IMR-90 (cell line): Measurements from ENCODE around the gene TINAGL1. TPM values are rescaled to one million over a fixed set of nuclear protein-coding genes. Genes with fewer than 3 reads are reported as not detected.

Experiments
- ATAC-seq: fragments of 200-7000 bp; cut with Tn5 transposase; 2 replicates; pipeline ENCODE4 v1.9.1; 2020; ENCODE audit warnings: low read depth, mild to moderate bottlenecking, moderate library complexity
- BruUV-seq: library from RNA; stranded (reverse); fragments of 400-500 nt; replicated peaks from 2 replicates; lab custom pipeline; 2021; lab: Mats Ljungman, UMichigan
- CTCF ChIA-PET: fragments of 300-600 bp; formaldehyde crosslinking; extraction: SDS; loops from one replicate; lab custom pipeline; 2021; ENCODE audit warnings: antibody characterized with exemption; lab: Yijun Ruan, JAX
- POLR2A ChIA-PET: fragments of 300-600 bp; sonication (Branson Sonifier 250); formaldehyde crosslinking; loops from one replicate; lab custom pipeline; 2022; ENCODE audit warnings: antibody characterized with exemption; ENCODE audit not compliant: unreplicated experiment; lab: Charles Lee
- DNase-seq: peaks from one replicate; pipeline ENCODE4 v3.0.0; 2013
- H2AFZ ChIP-seq: replicated peaks from 2 replicates; pipeline ENCODE3; 2013; ENCODE audit warnings: low read length, mild to moderate bottlenecking; ENCODE audit not compliant: poor library complexity
- H2AK5ac ChIP-seq: 2 replicates; pipeline ENCODE4 v1.6.1; 2013; ENCODE audit warnings: low read depth, low read length, inconsistent platforms
- H2AK9ac ChIP-seq: replicated peaks from 2 replicates; pipeline ENCODE3; 2013; ENCODE audit warnings: mild to moderate bottlenecking, low read depth, low read length, moderate library complexity; ENCODE audit not compliant: poor library complexity
- H2BK120ac ChIP-seq: 2 replicates; pipeline ENCODE4 v1.6.1; 2013; ENCODE audit warnings: low read depth, low read length, inconsistent platforms
- H2BK15ac ChIP-seq: 3 replicates; pipeline ENCODE4 v1.6.1; 2013; ENCODE audit warnings: low read depth, low read length, inconsistent platforms
- H2BK20ac ChIP-seq: 2 replicates; pipeline ENCODE4 v1.6.1; 2013; ENCODE audit warnings: low read depth, mild to moderate bottlenecking, inconsistent platforms, low read length, moderate library complexity
- H2BK5ac ChIP-seq: 2 replicates; pipeline ENCODE4 v1.6.1; 2013; ENCODE audit warnings: mild to moderate bottlenecking, low read depth, low read length, inconsistent platforms; ENCODE audit not compliant: poor library complexity, severe bottlenecking
- H3K14ac ChIP-seq: replicated peaks from 2 replicates; pipeline ENCODE4 v1.6.1; 2013; ENCODE audit warnings: low read depth, low read length, inconsistent platforms
- H3K18ac ChIP-seq: 2 replicates; pipeline ENCODE4 v1.6.1; 2013; ENCODE audit warnings: low read depth, low read length, control low read depth
- H3K23ac ChIP-seq: 2 replicates; pipeline ENCODE4 v1.6.1; 2013; ENCODE audit warnings: low read depth, low read length, inconsistent platforms
- H3K27ac ChIP-seq: 2 replicates; pipeline ENCODE4 v1.5.1; 2013; ENCODE audit warnings: mild to moderate bottlenecking, control low read depth, low read length; ENCODE audit not compliant: insufficient read depth
- H3K27me3 ChIP-seq: 2 replicates; pipeline ENCODE4 v1.6.1; 2013; ENCODE audit warnings: low read length; ENCODE audit not compliant: control insufficient read depth, insufficient read depth
- H3K36me3 ChIP-seq: 2 replicates; pipeline ENCODE4 v1.6.1; 2013; ENCODE audit warnings: low read length, mixed read lengths; ENCODE audit not compliant: control insufficient read depth, insufficient read depth
- H3K4ac ChIP-seq: 2 replicates; pipeline ENCODE4 v1.6.1; 2013; ENCODE audit warnings: low read depth, low read length, inconsistent platforms
- H3K4me1 ChIP-seq: 2 replicates; pipeline ENCODE4 v1.6.1; 2013; ENCODE audit warnings: low read length, mixed read lengths; ENCODE audit not compliant: control insufficient read depth, insufficient read depth
- H3K4me2 ChIP-seq: 2 replicates; pipeline ENCODE4 v1.6.1; 2013; ENCODE audit warnings: low read depth, mild to moderate bottlenecking, control low read depth, low read length, moderate library complexity
- H3K4me3 ChIP-seq: 2 replicates; pipeline ENCODE4 v1.5.1; 2013; ENCODE audit warnings: low read depth, mild to moderate bottlenecking, control low read depth, low read length, moderate library complexity; ENCODE audit not compliant: insufficient read depth
- H3K56ac ChIP-seq: 2 replicates; pipeline ENCODE4 v1.6.1; 2013; ENCODE audit warnings: low read length, inconsistent platforms; ENCODE audit not compliant: insufficient read depth; ENCODE audit errors: extremely low read depth
- H3K79me1 ChIP-seq, 2 experiments: 2 replicates each; pipeline ENCODE4 v1.6.1; 2013; ENCODE audit warnings: low read length in 2 of 2, inconsistent platforms in 1 of 2, low read depth in 1 of 2
- H3K9ac ChIP-seq: 2 replicates; pipeline ENCODE4 v1.6.1; 2013; ENCODE audit warnings: low read depth, low read length, control low read depth
- H3K9me1 ChIP-seq: 2 replicates; pipeline ENCODE4 v1.6.1; 2013; ENCODE audit warnings: low read length, inconsistent platforms; ENCODE audit not compliant: insufficient read depth
- H3K9me3 ChIP-seq: 2 replicates; pipeline ENCODE4 v1.6.1; 2013; ENCODE audit warnings: low read length; ENCODE audit not compliant: control insufficient read depth, insufficient read depth
- H4K20me1 ChIP-seq: 2 replicates; pipeline ENCODE4 v1.6.1; 2013; ENCODE audit warnings: low read length, inconsistent platforms; ENCODE audit not compliant: insufficient read depth
- H4K5ac ChIP-seq: 2 replicates; pipeline ENCODE4 v1.6.1; 2013; ENCODE audit warnings: mild to moderate bottlenecking, low read depth, low read length, control low read depth
- H4K8ac ChIP-seq, 2 experiments: 2 replicates each; pipeline ENCODE4 v1.6.1; 2013; ENCODE audit warnings: low read depth in 2 of 2, low read length in 2 of 2, control low read depth in 1 of 2, inconsistent platforms in 1 of 2
- H4K91ac ChIP-seq: 2 replicates; pipeline ENCODE4 v1.6.1; 2013; ENCODE audit warnings: low read depth, low read length, inconsistent platforms; ENCODE audit not compliant: insufficient read depth
- MAFK ChIP-seq: IDR thresholded peaks from 2 replicates; pipeline ENCODE4 v1.6.1; 2012; ENCODE audit warnings: low read depth, low read length, improper control_type of control experiment
- MXI1 ChIP-seq: IDR thresholded peaks from 2 replicates; pipeline ENCODE4 v1.6.1; 2012; ENCODE audit warnings: low read depth, mild to moderate bottlenecking, low read length, moderate library complexity, borderline replicate concordance
- RCOR1 ChIP-seq: IDR thresholded peaks from 2 replicates; pipeline ENCODE4 v1.6.1; 2012; ENCODE audit warnings: mild to moderate bottlenecking, low read length, improper control_type of control experiment; ENCODE audit not compliant: insufficient replicate concordance
- SMC3 ChIP-seq: fragments of 150-350 bp; IDR thresholded peaks from 2 replicates; pipeline ENCODE4 v1.6.1; 2016; ENCODE audit warnings: low read depth, mild to moderate bottlenecking, antibody characterized with exemption, low read length, moderate library complexity
- WGBS, 2 experiments: methylation state at CpG; one replicate each; pipeline versions ENCODE4 v1.1.5 to v1.1.7; 2013; ENCODE audit warnings: missing lambda C conversion rate in 2 of 2; ENCODE audit not compliant: insufficient read length in 1 of 2; ENCODE audit errors: extremely low coverage in 2 of 2; 5-methylcytosine and 5-hydroxymethylcytosine counted together
- dilution Hi-C: fragments of 300-500 bp; cut with HindIII; formaldehyde crosslinking; loops from one replicate; pipeline ENCODE4 v1.14.3; 2018; ENCODE audit warnings: low sequenced_read_pairs; ENCODE audit not compliant: unreplicated experiment
- in situ Hi-C: fragments of 300-500 bp; cut with MboI; formaldehyde crosslinking; loops from 3 replicates; pipeline ENCODE4 v1.14.3; 2019; ENCODE audit warnings: low sequenced_read_pairs, inconsistent platforms, mixed read lengths
- intact Hi-C: fragments of 100-400 bp; cut with micrococcal nuclease; formaldehyde crosslinking; loops from 2 replicates; pipeline ENCODE4 v1.10.0; 2022
- polyA plus RNA-seq, 3 experiments: library from polyadenylated mRNA; depleted of rRNA; stranded (reverse); fragments of >200 nt; gene quantifications; 2 replicates each; pipeline ENCODE4 v1.2.3, GENCODE V29; 2012; ENCODE audit warnings: low replicate concordance in 1 of 3
- total RNA-seq: library from RNA; depleted of rRNA; stranded (reverse); fragments of >200 nt; gene quantifications from 2 replicates; pipeline ENCODE4 v1.2.3, GENCODE V29; 2012
- TF ChIP-seq, protein P1 (sequence below): conservative IDR thresholded peaks from 2 replicates; pipeline ENCODE4 v1.5.1; 2012; ENCODE audit warnings: mild to moderate bottlenecking, low read depth, low read length, improper control_type of control experiment

The TINAGL1 gene
- total and polyA plus RNA-seq, 2 of the 4 experiments (the other 2 are of a cell fraction), result 0.54 to 1.5 TPM

DNA sequence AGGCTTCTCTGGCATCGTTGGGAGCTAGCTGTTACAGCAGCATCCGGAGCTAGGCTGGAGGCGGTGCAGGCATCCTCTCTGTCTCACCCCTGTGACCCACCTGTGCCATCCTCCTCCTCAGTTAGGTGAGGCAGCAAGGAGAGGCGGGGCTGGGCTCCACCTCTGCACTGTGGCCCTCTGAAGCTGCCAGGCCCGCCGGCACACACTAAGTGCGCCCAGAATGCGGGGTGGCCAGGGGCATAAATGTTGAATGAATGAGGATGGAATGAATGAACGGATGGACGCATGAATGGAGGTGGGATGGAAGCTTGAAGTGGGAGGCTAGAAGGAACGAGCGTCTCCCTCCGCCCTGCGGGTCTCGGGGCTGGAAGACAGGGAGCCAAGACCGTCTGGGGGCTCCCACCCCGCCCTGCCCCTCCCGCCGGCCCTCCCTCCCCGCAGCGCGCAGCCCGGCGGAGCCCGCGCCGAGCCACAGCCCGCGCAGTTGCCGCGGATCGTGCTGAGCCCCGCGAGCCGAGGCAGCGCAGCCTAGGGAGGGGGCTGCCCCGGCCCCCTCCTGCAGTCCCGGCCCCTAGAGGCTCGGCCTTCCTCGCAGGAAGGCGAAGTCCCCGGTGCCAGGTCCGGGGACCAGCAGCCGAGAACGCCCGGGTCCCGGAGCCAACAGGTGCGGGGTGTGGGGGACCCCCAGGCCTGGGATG, 41.1 kb downstream of the TINAGL1 start, which contains the start of gene HCRTR1:
TSS of gene HCRTR1 (plus strand) at position 472 of the 698 bp plus-strand sequence. CDS start 1,504 bp downstream, outside the sequence.
- no peak within 1 kb of the TSS for H3K27ac ChIP-seq
- no peak within 1 kb of the TSS for H4K5ac ChIP-seq
- 0% methylated on average over 18 of the region's 48 CpGs; no CpG with 5 or more reads in 1 of the 2 experiments for WGBS, 2 experiments
- no peak within 1 kb of the TSS for H3K9ac ChIP-seq
- TF ChIP-seq RCOR1, result no peak
- no peak for TF ChIP-seq MAFK
- TF ChIP-seq, protein P1, sequence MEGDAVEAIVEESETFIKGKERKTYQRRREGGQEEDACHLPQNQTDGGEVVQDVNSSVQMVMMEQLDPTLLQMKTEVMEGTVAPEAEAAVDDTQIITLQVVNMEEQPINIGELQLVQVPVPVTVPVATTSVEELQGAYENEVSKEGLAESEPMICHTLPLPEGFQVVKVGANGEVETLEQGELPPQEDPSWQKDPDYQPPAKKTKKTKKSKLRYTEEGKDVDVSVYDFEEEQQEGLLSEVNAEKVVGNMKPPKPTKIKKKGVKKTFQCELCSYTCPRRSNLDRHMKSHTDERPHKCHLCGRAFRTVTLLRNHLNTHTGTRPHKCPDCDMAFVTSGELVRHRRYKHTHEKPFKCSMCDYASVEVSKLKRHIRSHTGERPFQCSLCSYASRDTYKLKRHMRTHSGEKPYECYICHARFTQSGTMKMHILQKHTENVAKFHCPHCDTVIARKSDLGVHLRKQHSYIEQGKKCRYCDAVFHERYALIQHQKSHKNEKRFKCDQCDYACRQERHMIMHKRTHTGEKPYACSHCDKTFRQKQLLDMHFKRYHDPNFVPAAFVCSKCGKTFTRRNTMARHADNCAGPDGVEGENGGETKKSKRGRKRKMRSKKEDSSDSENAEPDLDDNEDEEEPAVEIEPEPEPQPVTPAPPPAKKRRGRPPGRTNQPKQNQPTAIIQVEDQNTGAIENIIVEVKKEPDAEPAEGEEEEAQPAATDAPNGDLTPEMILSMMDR, result no peak
- no peak for TF ChIP-seq SMC3
- TF ChIP-seq MXI1, result no peak
- H2BK120ac ChIP-seq, result no peak within 1 kb of the TSS
- H3K4ac ChIP-seq, result no peak within 1 kb of the TSS
- H3K23ac ChIP-seq, result no peak within 1 kb of the TSS
- peak within 1 kb of the TSS; percentile 54 for H3K4me3 ChIP-seq
- ChIA-PET POLR2A (no interaction called here), CTCF (interaction anchor here (0.5 to 2.5 kb wide), 5 partner anchors 18 to 605 kb away, joined by 3 to 10 read pairs (median 6); no protein-coding TSS in a partner anchor)
- peak within 1 kb of the TSS; percentile 91 for H2AFZ ChIP-seq
- H3K36me3 ChIP-seq, result no peaks in the 10 kb centered on the region
- H2BK20ac ChIP-seq, result no peak within 1 kb of the TSS
- no TSS peak for BruUV-seq
- no peaks in the 10 kb centered on the region for H4K20me1 ChIP-seq
- no peak within 1 kb of the TSS for H4K91ac ChIP-seq
- H3K27me3 ChIP-seq, result peaks cover 38% of the 10 kb centered on the region
- H2AK9ac ChIP-seq, result no peak within 1 kb of the TSS
- DNase-seq, result no peak
- no peak within 1 kb of the TSS for H2BK5ac ChIP-seq
- H3K79me1 ChIP-seq, result no peaks in the 10 kb centered on the region
- H2BK15ac ChIP-seq, result no peak within 1 kb of the TSS
- peak; percentile 36 for ATAC-seq
- intact Hi-C loops, result no loop called here
- H3K18ac ChIP-seq, result no peak within 1 kb of the TSS
- H3K4me2 ChIP-seq, result peak within 1 kb of the TSS; percentile 93
- H2AK5ac ChIP-seq, result no peak within 1 kb of the TSS
- no peaks in the 10 kb centered on the region; the same call in 1 of the 2 replicates for H3K4me1 ChIP-seq
- dilution Hi-C loops, result no loop called here
- no peak within 1 kb of the TSS for H3K56ac ChIP-seq
- no peak within 1 kb of the TSS for H3K14ac ChIP-seq
- H4K8ac ChIP-seq, result no peak within 1 kb of the TSS
- H3K9me3 ChIP-seq, result no peaks in the 10 kb centered on the region
- in situ Hi-C loops, result loop anchor here (10.0 kb wide), 1 partner anchor 53 kb away; no protein-coding TSS in a partner anchor
- H3K9me1 ChIP-seq, result 0 out of 2 replicates have a peak, but pooled peaks cover 6% of the 10 kb centered on the region
